Stimulated activated CD8-positive, alpha-beta memory T cell treated with anti-CD3 and anti-CD28 coated beads, Interleukin-7, amount 100 ng/mL, for 48 hours (primary cell): ENCODE results near the gene TSR3.

Source experiments
- DNase-seq, 2 donors: peaks; one replicate each; pipeline ENCODE4 v3.0.0-alpha.2; 2020; ENCODE audit warnings: low read depth in 1 of 2; ENCODE audit errors: extremely low read depth in 1 of 2

TSR3 gene

DNA sequence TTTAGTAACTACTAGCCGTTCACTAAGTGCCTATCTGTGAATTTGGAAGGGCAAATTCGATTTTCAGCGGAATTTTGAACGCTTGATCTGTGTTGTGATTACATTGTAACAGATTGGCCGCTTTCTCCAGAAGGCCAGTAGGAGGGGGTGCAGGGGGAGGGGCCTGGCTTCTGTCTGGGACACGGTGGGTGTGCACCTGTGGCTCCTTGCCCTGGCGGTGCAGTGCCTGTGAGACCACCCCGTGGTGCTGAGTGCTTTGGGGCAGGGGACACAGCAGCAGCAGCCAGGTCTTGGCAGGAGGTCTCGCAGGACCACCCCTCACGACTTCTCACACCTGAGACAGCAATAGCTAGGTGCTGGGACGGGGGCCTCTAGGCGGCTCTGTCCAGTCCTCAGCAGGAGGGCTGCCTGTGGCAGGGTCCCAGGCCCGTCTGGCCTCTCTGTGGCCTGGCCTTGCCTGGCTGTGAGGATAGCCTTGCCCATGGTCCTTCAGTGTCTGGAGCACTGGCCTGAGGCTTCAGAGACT is 40.4 kb downstream of the TSR3 start:
- no peak for DNase-seq

DNA sequence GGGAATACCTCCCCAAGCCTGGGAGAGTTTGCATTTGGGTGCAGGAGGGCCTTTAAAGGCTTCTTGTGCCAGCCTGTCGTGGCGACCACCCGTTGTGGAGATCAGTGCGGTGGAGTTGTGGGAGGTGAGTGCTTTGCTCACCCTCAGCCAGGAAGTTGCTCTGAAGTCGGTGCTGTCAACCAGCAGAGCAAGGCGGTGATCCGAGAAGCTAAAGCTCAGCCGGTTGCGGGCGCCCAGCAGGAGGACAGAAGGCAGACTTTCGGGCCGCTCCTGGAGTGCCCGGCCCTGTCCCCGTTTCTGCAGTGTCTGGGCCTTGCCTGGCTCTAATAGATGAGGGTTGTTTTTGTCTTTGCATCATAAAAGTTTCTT is 40.9 kb downstream of the TSR3 start:
- no peak for DNase-seq

DNA sequence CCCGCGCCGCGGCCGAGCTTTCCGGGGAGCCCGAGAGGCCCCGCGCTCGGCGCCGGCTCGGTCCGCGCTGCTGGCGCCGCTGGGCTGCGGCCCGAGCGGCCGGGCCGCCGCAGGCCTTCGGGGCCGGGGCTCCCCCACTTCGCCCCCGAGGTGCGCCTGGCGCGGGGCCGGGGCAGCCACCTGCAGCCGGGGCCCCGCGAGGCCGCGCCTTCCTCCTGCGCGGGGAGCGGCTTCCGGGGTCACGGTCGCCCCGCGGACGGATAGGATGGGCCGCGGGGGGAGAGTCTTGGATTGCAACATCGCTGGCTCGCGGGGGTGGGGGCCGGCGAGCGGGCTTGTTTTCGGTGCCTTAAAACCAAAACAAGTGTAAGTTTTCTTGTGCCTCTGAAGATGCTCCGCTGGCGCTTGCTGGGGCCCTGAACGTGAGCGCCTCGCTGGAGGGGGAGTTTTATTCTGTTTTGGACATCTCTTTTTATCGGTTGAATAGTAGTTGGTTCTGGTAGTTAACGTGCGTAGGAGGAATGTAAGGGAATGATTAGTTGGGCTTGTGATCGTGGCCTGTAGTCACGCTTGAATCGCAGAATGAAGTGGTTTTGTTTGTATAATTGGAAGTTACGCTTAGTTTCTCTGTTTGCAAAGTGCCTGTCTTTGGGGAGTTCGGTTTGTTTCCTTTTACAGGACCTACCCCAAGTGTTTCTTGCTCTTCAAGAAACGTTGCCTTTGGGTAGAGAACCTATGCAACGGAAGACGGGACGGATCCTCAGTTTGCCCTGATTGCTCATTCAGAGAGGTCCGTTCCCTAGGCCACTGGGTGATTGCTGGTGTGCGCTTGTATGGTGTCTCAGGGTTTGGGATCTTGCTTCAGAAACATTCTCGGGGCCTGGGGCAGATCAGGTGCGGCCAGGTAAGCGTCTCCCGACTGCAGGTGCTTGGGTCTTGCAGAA is 41.5 kb downstream of the TSR3 start:
- DNase-seq = peak in 1 of 2 donors; percentile 47

DNA sequence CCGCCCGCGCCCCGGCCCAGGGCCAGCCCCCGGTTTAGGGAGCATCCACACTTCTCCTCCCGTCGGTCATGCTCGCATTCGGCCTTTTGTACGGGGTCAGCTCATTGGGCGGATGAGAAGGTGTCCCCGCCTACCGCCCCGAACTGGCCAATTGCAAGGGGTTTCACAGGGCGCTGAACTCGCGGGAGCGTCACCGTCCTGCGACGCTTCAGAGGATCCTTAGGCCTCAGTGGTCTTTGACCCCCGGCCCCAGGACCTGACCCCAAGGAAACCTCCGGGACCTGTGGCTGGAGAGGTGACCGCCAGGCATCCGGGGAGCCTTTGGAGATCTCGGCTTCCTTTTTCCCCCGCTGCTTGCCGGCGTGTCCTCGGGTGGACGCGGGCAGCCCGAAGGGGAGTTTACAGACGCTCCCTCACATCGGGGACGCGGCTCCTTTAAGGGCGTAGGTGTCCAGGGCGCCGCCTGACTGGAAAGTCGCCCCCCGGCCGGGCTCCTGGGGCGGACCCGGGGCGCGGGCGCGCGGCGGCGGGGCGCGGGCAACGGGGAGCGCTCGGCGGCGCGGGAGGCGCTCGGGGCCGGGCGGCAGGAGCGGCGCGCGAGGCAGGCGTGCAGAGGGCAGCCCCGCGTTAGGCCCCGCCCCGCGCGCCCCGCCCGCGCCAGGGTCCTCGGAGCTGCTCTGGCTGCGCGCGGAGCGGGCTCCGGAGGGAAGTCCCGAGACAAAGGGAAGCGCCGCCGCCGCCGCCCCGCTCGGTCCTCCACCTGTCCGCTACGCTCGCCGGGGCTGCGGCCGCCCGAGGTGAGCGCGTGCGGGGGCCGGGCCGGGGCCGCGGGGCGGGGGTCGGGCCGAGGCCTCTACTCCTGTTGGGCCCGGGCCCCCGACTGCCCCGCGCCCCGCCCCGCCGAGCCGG is 42.4 kb downstream of the TSR3 start, which contains the start of gene UBE2I:
UBE2I (plus strand) TSS at position 660 of the 909 bp plus-strand sequence. CDS start 4,395 bp downstream, outside the sequence.
- peak; percentile 94 for DNase-seq

DNA sequence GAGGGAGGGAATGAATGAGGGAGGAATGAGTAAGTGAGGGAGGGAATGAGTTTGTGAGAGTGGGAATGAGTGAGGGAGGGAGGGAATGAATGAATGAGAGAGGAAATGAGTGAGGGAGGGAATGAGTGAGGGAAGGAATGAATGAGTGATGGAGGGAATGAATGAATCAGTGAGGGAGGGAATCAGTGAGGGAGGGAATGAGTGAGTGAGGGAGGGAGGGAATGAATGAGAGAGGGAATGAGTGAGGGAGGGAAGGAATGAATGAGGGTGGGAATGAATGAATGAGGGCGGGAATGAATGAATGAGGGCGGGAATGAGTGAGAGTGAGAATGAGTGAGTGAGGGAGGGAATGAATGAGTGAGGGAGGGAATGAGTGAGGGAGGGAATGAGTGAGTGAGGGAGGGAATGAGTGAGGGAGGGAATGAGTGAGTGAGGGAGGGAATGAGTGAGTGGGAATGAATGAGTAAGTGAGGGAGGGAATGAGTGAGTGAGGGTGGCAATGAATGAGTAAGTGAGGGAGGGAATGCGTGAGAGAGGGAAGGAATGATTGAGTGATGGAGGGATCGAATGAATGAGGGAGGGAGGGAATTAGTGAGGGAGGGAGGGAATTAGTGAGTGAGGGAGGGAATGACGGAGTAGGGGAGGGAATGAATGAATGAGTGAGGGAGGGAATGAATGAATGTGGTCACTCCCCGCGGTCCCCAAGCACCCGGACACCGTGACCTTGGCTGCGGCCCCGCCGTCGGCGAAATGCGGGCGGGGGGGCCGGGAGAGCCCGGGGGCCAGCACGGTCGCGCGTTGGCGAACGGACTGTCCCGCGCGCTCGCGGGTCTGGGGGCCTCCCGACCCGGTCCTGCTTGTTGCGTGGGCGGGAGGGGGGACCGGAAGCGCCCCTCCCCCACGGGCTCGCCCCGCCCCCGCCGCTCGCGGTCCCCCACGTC is 43.4 kb downstream of the TSR3 start:
- no peak for DNase-seq

DNA sequence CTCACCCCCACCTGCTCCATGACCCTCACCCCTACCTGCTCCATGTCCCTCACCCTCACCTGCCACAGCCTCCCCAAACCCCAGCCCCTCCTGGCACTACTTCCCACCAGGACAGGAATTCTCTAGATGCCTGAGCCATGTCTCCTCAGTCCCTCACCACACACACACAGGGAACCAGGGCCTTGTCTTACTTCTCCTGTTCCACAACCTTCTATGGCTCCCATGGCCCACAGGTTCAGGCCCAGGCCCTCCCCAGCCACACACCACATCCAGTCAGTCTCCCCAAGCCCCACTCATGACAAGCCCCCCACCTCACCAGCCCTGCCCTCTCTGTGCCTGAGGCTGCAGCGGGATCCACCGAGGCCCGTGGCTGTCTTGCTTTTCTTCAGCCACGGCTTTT is 45.3 kb downstream of the TSR3 start:
- DNase-seq = no peak

DNA sequence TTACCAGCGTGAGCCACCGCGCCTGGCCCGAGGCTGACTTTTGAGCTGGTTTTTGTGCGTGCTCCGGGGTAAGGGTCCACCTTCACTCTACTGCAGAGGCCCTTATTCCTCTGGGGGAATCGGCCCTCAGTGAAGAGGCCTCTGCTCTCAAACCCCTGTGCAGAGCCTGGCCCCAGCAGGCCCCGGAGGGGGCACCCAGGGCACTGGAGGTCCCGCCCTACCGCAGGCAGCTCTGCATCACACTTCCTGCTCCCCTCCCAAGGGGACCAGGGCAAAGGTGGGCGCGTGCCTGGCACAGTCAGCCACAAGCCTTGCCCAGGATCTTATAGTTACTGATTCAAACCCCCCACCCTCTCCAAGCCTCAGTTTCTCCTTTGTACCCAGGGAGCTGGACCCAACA is 45.9 kb downstream of the TSR3 start:
- DNase-seq = no peak

DNA sequence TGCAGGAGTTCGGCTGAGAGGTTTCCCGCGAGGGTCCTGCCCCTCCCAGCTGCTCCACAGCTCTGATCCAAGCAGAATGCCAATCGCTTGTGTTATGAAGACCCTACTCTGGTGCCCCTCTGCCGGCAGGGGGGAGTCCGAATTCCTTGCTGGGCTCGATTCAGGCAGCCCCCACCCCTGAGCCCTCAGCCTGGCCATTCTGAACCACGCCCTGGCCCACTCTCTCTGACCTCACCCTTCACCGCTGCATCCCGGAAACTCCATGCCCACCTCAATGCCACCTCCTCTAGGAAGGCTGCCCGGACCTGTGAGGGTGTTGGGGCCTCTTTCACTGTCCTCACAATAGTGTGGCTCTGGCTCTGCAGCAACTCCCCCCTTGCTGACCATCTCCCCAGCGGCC is 50.1 kb downstream of the TSR3 start:
- no peak for DNase-seq

DNA sequence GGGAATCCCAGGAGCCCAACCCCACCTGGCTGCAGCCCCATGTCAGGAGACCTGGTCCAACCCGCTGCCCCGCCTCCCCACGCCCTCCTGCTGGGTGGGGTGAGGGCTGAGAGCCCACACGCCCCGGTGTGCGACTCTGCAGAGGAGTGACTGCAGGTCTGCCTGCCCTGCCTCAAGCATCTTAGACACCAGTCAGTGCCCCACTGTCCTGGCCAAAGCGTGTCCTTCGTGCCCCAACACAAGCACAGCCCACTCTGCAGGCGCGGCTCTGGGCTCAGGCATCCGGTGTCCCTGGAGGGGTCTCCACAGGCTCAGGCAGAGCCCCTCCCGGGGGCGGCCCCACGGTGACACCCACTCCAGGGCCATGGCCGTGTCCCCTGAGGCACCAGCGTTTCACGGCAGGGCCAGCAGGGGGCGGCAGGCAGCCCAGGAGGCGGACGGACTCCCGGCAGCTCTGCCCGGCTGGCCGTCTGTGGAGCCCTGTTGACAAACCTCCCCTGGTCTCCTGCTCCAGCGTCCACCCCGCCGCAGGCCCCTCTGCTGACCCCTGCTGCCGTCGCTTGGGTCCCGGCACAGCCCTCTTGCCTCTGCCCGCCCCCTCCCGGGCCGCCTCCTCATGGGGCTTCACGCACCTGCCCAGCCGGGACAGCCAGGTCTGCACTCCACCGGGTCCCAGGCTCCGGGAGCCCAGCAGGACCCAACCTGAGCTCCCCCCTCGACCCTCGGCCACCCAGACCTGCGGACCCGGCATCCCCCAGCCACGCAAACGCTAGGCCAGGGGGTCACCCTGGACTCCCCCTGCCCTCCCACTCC is 50.8 kb downstream of the TSR3 start:
- DNase-seq = peak; percentile 53 to 62

DNA sequence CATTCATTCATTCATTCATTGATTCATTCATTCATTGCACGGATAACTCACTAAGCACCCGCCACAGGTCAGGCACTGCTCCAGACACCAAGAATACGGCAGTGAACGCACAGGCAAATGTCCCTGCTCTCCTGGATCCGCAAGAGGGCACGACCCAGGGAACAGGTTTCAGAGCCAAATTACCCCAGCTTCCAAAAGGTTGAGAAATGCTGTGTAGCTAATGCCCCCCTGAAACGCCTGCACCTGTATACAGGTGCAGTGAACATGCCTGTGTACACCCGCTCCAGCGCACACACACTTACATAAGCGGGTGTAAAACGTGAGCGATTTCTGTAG is 51.8 kb downstream of the TSR3 start:
- DNase-seq = no peak
